SU-DHL-6 (cell line): ENCODE data around the gene SMAD7.

ENCODE experiments used
- H2AFZ ChIP-seq: fragments of 200-600 bp; sonication (generic); 2 replicates; pipeline ENCODE4 v1.6.1; 2014; ENCODE audit warnings: low read depth, mild to moderate bottlenecking, moderate library complexity, mixed read lengths, antibody characterized with exemption, low read length; ENCODE audit not compliant: severe bottlenecking
- H3F3A ChIP-seq: fragments of 200-600 bp; shearing (Covaris generic); 2 replicates; pipeline ENCODE4 v1.6.0; 2016; ENCODE audit warnings: antibody characterized with exemption, mild to moderate bottlenecking; ENCODE audit not compliant: insufficient read depth
- H3K27ac ChIP-seq: fragments of 200-600 bp; sonication (generic); 2 replicates; pipeline ENCODE4 v1.5.1; 2016; ENCODE audit warnings: low read depth, mild to moderate bottlenecking, low read length, moderate library complexity, mixed read lengths
- H3K27me3 ChIP-seq: fragments of 200-600 bp; sonication (generic), shearing (Covaris generic); 2 replicates; pipeline ENCODE4 v1.6.0; 2014; ENCODE audit warnings: mild to moderate bottlenecking, low read length
- H3K36me3 ChIP-seq: fragments of 200-600 bp; sonication (generic); 2 replicates; pipeline ENCODE4 v1.6.1; 2014; ENCODE audit warnings: mild to moderate bottlenecking, low read length, mixed read lengths
- H3K4me2 ChIP-seq: fragments of 300-600, 200-600 bp; shearing (Covaris generic), sonication (generic); 2 replicates; pipeline ENCODE4 v1.6.0; 2014; ENCODE audit warnings: low read length, low read depth, mild to moderate bottlenecking; ENCODE audit not compliant: poor library complexity, severe bottlenecking
- H3K4me3 ChIP-seq: fragments of 200-600 bp; sonication (generic); 2 replicates; pipeline ENCODE4 v1.5.1; 2014; ENCODE audit warnings: antibody characterized with exemption, low read length, mild to moderate bottlenecking, mixed read lengths; ENCODE audit not compliant: insufficient read depth, poor library complexity, severe bottlenecking
- H3K79me2 ChIP-seq: fragments of 200-600 bp; sonication (generic); 2 replicates; pipeline ENCODE4 v1.6.1; 2014; ENCODE audit warnings: mild to moderate bottlenecking, low read length, moderate library complexity; ENCODE audit not compliant: insufficient read depth
- H3K9ac ChIP-seq: fragments of 200-600 bp; sonication (generic); 2 replicates; pipeline ENCODE4 v1.7.0; 2014; ENCODE audit warnings: mild to moderate bottlenecking, low read length
- H3K9me2 ChIP-seq: fragments of 200-600 bp; sonication (generic); replicated peaks from 2 replicates; pipeline ENCODE4 v1.6.1; 2014; ENCODE audit warnings: low read length; ENCODE audit not compliant: insufficient read depth
- H3K9me3 ChIP-seq: fragments of 200-600 bp; sonication (generic); 2 replicates; pipeline ENCODE4 v1.6.1; 2014; ENCODE audit warnings: low read length, mixed read lengths; ENCODE audit not compliant: insufficient read depth
- H4K20me1 ChIP-seq: fragments of 200-600 bp; sonication (generic); 2 replicates; pipeline ENCODE4 v1.6.1; 2014; ENCODE audit warnings: low read depth, mild to moderate bottlenecking, antibody characterized with exemption, low read length, moderate library complexity, mixed read lengths
- EZH2phosphoT487 ChIP-seq: fragments of 200-600 bp; sonication (generic), shearing (Covaris generic); conservative IDR thresholded peaks from 2 replicates; pipeline ENCODE4 v1.6.1; 2018; ENCODE audit warnings: mild to moderate bottlenecking, antibody characterized with exemption, low read length, moderate library complexity, mixed read lengths
- TF ChIP-seq, protein P1 (sequence below): fragments of 200-600 bp; sonication (generic); IDR thresholded peaks from one replicate; pipeline ENCODE4 v1.5.1; 2017; ENCODE audit warnings: antibody characterized with exemption, mild to moderate bottlenecking, low read length, moderate library complexity; ENCODE audit not compliant: insufficient read depth, poor library complexity, severe bottlenecking

Gene SMAD7

DNA sequence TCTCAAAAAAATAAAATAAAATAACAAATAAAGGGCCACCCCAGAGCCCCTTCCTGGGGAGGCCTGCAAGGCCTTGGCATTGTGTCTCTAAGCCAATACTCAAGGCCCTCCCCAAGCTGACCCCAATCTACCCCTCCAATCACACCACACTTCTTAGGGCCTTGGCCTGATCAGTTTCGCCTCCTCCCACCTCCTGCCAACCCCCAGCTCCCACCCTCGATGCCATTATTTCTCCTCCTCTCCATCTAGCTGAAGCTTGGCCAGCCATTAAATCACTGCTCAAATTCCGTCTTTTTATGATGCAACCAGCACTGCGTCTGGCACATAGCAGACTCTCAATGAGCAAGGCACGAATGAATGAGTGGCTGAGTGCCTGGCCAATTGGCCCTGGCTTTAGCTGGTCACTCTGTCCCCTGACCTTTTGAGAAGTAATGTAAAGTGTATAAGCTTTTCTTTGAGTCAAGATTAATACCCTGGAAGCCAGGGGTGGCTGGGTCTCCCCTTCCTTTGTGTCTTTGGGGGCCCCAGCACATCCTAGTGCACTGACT, 55.9 kb downstream of the SMAD7 start:
- H3K4me3 ChIP-seq: no peak overlapping the region
- H3K36me3 ChIP-seq: no peaks in the 10 kb centered on the region
- H3K9ac ChIP-seq: no peak overlapping the region
- no peaks in the 10 kb centered on the region for H3F3A ChIP-seq
- H4K20me1 ChIP-seq: no peaks in the 10 kb centered on the region
- no peaks in the 10 kb centered on the region for H3K27me3 ChIP-seq
- TF ChIP-seq, protein P1, sequence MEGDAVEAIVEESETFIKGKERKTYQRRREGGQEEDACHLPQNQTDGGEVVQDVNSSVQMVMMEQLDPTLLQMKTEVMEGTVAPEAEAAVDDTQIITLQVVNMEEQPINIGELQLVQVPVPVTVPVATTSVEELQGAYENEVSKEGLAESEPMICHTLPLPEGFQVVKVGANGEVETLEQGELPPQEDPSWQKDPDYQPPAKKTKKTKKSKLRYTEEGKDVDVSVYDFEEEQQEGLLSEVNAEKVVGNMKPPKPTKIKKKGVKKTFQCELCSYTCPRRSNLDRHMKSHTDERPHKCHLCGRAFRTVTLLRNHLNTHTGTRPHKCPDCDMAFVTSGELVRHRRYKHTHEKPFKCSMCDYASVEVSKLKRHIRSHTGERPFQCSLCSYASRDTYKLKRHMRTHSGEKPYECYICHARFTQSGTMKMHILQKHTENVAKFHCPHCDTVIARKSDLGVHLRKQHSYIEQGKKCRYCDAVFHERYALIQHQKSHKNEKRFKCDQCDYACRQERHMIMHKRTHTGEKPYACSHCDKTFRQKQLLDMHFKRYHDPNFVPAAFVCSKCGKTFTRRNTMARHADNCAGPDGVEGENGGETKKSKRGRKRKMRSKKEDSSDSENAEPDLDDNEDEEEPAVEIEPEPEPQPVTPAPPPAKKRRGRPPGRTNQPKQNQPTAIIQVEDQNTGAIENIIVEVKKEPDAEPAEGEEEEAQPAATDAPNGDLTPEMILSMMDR: no peak
- no peak for TF ChIP-seq EZH2phosphoT487
- no peak overlapping the region for H3K4me2 ChIP-seq
- no peaks in the 10 kb centered on the region for H3K9me3 ChIP-seq
- H3K79me2 ChIP-seq: no peaks in the 10 kb centered on the region
- H3K27ac ChIP-seq: no peak overlapping the region
- H2AFZ ChIP-seq: no peak overlapping the region
- no peaks in the 10 kb centered on the region for H3K9me2 ChIP-seq

DNA sequence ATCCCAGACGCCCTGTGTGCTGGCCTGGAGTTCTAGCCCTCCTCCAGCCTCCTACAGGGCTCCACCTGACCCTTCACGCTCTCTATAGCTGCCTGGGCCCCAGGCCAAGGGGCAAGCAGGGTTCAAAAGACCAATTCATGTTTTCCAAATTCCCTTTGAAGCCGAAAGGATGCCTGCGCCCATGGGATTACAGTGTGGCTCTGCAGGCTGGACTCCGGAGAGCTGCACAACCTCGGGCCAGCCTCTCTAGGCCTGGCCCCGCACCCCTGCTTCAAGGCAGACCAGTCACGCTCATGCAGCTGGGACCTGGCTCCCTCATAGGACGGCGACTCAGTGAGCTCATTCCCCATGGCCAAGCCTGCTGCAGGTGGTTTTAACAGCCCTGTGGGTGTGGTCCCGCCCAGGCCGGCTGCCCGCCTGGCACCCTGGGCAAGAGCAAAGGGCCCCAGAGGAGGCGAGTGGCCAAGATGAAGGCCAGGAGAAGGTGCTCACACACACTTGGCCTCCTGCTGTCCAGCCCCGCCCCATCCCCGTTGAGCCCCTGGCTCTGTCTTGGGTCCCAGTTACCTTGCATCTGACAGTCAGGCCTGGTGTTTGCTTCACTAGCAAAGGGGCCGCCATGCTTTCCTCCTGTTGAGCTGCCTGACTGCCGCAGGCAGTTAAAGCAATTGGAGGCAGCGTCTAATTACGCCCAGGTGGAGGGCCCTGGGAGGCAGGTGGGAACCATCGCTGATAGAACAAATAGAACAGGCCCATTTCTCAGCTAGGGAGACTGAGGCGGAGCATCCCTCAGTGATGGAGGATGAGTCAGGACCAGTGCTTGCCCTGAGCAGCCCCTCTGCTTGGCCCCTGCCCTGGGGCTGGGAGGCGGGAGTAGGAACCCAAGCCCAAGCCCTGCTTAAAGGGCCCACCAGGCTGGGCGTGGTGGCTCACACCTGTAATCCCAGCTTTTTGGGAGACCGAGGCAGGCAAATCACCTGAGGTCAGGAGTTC, 56.9 kb downstream of the SMAD7 start:
- TF ChIP-seq, protein P1: no peak
- no peak for TF ChIP-seq EZH2phosphoT487
- Histone ChIP-seq H3K79me2 (no peaks in the 10 kb centered on the region), H3K9ac (no peak overlapping the region), H2AFZ (no peak overlapping the region), H3K27me3 (no peaks in the 10 kb centered on the region), H3K9me2 (no peaks in the 10 kb centered on the region), H3K4me3 (no peak overlapping the region), H3K9me3 (no peaks in the 10 kb centered on the region), H4K20me1 (no peaks in the 10 kb centered on the region), H3K27ac (no peak overlapping the region), H3K36me3 (no peaks in the 10 kb centered on the region), H3K4me2 (no peak overlapping the region), H3F3A (no peaks in the 10 kb centered on the region)

DNA sequence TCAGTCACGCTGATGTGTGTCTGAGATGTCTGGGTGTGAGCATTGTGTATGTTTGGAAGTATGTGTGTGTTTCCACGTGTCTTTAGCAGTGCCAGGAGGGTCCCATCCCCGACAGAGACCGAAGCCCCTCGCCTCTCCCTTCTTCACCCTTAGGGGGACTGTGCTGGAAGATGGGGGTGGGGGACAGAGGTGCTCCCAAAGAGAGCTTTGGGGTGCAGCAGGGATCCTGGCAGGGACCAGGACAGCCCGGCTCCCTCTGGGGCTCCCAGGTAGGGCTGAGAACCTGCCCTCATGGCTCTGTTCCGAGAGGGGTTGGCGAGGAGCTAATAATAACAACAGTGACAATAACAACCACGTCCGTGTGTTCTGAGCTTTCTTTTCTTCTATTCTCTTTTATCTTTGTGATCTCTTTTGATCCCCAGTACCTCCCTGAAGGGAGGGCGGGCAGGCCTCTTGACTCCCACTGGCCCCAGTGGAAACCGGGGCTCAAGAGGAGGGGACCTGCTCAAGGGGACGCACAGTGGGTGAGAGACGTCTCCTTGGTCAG, 57.6 kb downstream of the SMAD7 start:
- no peak for TF ChIP-seq EZH2phosphoT487
- Histone ChIP-seq H3K4me3 (no peak overlapping the region), H3K36me3 (no peaks in the 10 kb centered on the region), H3K9me3 (no peaks in the 10 kb centered on the region), H3K4me2 (no peak overlapping the region), H2AFZ (no peak overlapping the region), H4K20me1 (no peaks in the 10 kb centered on the region), H3K27me3 (no peaks in the 10 kb centered on the region), H3K79me2 (no peaks in the 10 kb centered on the region), H3K9ac (no peak overlapping the region), H3K27ac (no peak overlapping the region), H3K9me2 (no peaks in the 10 kb centered on the region), H3F3A (no peaks in the 10 kb centered on the region)
